ENCODE measurements around the gene ZER1.
"Not testable (repeated sequence)": the region's sequence is repeated elsewhere in the genome, so short reads cannot be mapped to it uniquely, and the experiment has no call there.

The ZER1 gene

GRCh38 chr9:128805661-128806060 lies 33.9 kb upstream of the ZER1 start:
- Histone ChIP-seq H3K9ac (ENCODE audit: low read depth, low read length) (no peak overlapping the region), H3K9me3 (ENCODE audit: control insufficient read depth, insufficient read depth, low read length) (no peaks in the 10 kb centered on the region), H3K27me3 (ENCODE audit: control insufficient read depth, insufficient read depth, low read length) (no peaks in the 10 kb centered on the region), H3K36me3 (ENCODE audit: control insufficient read depth, insufficient read depth, low read length) (peaks cover 30% of the 10 kb centered on the region), H3K4me3 (ENCODE audit: low read depth, low read length) (no peak overlapping the region), H3K4me1 (ENCODE audit: control insufficient read depth, insufficient read depth, low read length) (no peaks in the 10 kb centered on the region)

GRCh38 chr9:128802482-128802881 lies 30.8 kb upstream of the ZER1 start:
- Histone ChIP-seq H3K4me3 (ENCODE audit: low read depth, low read length) (no peak overlapping the region), H3K36me3 (ENCODE audit: control insufficient read depth, insufficient read depth, low read length) (peaks cover 32% of the 10 kb centered on the region), H3K9me3 (ENCODE audit: control insufficient read depth, insufficient read depth, low read length) (no peaks in the 10 kb centered on the region), H3K9ac (ENCODE audit: low read depth, low read length) (no peak overlapping the region), H3K27me3 (ENCODE audit: control insufficient read depth, insufficient read depth, low read length) (no peaks in the 10 kb centered on the region), H3K4me1 (ENCODE audit: control insufficient read depth, insufficient read depth, low read length) (no peaks in the 10 kb centered on the region)

GRCh38 chr9:128800061-128800460 lies 28.3 kb upstream of the ZER1 start:
- Histone ChIP-seq H3K4me1 (ENCODE audit: control insufficient read depth, insufficient read depth, low read length) (no peaks in the 10 kb centered on the region), H3K36me3 (ENCODE audit: control insufficient read depth, insufficient read depth, low read length) (peaks cover 25% of the 10 kb centered on the region), H3K4me3 (ENCODE audit: low read depth, low read length) (no peak overlapping the region), H3K9ac (ENCODE audit: low read depth, low read length) (no peak overlapping the region), H3K27me3 (ENCODE audit: control insufficient read depth, insufficient read depth, low read length) (no peaks in the 10 kb centered on the region), H3K9me3 (ENCODE audit: control insufficient read depth, insufficient read depth, low read length) (no peaks in the 10 kb centered on the region)

GRCh38 chr9:128798896-128799295 lies 27.2 kb upstream of the ZER1 start:
- H3K9me3 ChIP-seq (ENCODE audit: control insufficient read depth, insufficient read depth, low read length): no peaks in the 10 kb centered on the region
- no peaks in the 10 kb centered on the region for H3K4me1 ChIP-seq (ENCODE audit: control insufficient read depth, insufficient read depth, low read length)
- H3K9ac ChIP-seq (ENCODE audit: low read depth, low read length): no peak overlapping the region
- H3K36me3 ChIP-seq (ENCODE audit: control insufficient read depth, insufficient read depth, low read length): peaks cover 23% of the 10 kb centered on the region
- H3K4me3 ChIP-seq (ENCODE audit: low read depth, low read length): no peak overlapping the region
- no peaks in the 10 kb centered on the region for H3K27me3 ChIP-seq (ENCODE audit: control insufficient read depth, insufficient read depth, low read length)

- not testable (repeated sequence) for H3K4me3 ChIP-seq (ENCODE audit: low read depth, low read length); H3K4me1 ChIP-seq (ENCODE audit: control insufficient read depth, insufficient read depth, low read length); H3K9me3 ChIP-seq (ENCODE audit: control insufficient read depth, insufficient read depth, low read length); H3K27me3 ChIP-seq (ENCODE audit: control insufficient read depth, insufficient read depth, low read length); H3K9ac ChIP-seq (ENCODE audit: low read depth, low read length)
- peaks cover 21% of the 10 kb centered on the region for H3K36me3 ChIP-seq (ENCODE audit: control insufficient read depth, insufficient read depth, low read length)
Measured at GRCh38 chr9:128794961-128795360, 23.2 kb upstream of the ZER1 start.

GRCh38 chr9:128792978-128793686 lies 21.4 kb upstream of the ZER1 start:
- H3K27me3 ChIP-seq (ENCODE audit: control insufficient read depth, insufficient read depth, low read length): no peaks in the 10 kb centered on the region
- H3K9me3 ChIP-seq (ENCODE audit: control insufficient read depth, insufficient read depth, low read length): no peaks in the 10 kb centered on the region
- no peaks in the 10 kb centered on the region for H3K4me1 ChIP-seq (ENCODE audit: control insufficient read depth, insufficient read depth, low read length)
- H3K9ac ChIP-seq (ENCODE audit: low read depth, low read length): no peak overlapping the region
- H3K4me3 ChIP-seq (ENCODE audit: low read depth, low read length): no peak overlapping the region
- H3K36me3 ChIP-seq (ENCODE audit: control insufficient read depth, insufficient read depth, low read length): peaks cover 18% of the 10 kb centered on the region

- Histone ChIP-seq H3K4me3 (ENCODE audit: low read depth, low read length) (no peak overlapping the region), H3K9me3 (ENCODE audit: control insufficient read depth, insufficient read depth, low read length) (no peaks in the 10 kb centered on the region), H3K36me3 (ENCODE audit: control insufficient read depth, insufficient read depth, low read length) (peaks cover 9% of the 10 kb centered on the region), H3K9ac (ENCODE audit: low read depth, low read length) (no peak overlapping the region), H3K4me1 (ENCODE audit: control insufficient read depth, insufficient read depth, low read length) (no peaks in the 10 kb centered on the region), H3K27me3 (ENCODE audit: control insufficient read depth, insufficient read depth, low read length) (no peaks in the 10 kb centered on the region)
Measured at GRCh38 chr9:128792134-128792533, 20.4 kb upstream of the ZER1 start.

GRCh38 chr9:128790536-128790935 lies 18.8 kb upstream of the ZER1 start:
- Histone ChIP-seq H3K9me3 (ENCODE audit: control insufficient read depth, insufficient read depth, low read length) (no peaks in the 10 kb centered on the region), H3K9ac (ENCODE audit: low read depth, low read length) (no peak overlapping the region), H3K36me3 (ENCODE audit: control insufficient read depth, insufficient read depth, low read length) (peaks cover 8% of the 10 kb centered on the region), H3K4me1 (ENCODE audit: control insufficient read depth, insufficient read depth, low read length) (no peaks in the 10 kb centered on the region), H3K4me3 (ENCODE audit: low read depth, low read length) (no peak overlapping the region), H3K27me3 (ENCODE audit: control insufficient read depth, insufficient read depth, low read length) (no peaks in the 10 kb centered on the region)

- no peak overlapping the region for H3K4me3 ChIP-seq (ENCODE audit: low read depth, low read length)
- H3K27me3 ChIP-seq (ENCODE audit: control insufficient read depth, insufficient read depth, low read length): no peaks in the 10 kb centered on the region
- no peaks in the 10 kb centered on the region for H3K4me1 ChIP-seq (ENCODE audit: control insufficient read depth, insufficient read depth, low read length)
- peaks cover 4% of the 10 kb centered on the region for H3K36me3 ChIP-seq (ENCODE audit: control insufficient read depth, insufficient read depth, low read length)
- no peak overlapping the region for H3K9ac ChIP-seq (ENCODE audit: low read depth, low read length)
- no peaks in the 10 kb centered on the region for H3K9me3 ChIP-seq (ENCODE audit: control insufficient read depth, insufficient read depth, low read length)
Measured at GRCh38 chr9:128788445-128788844, 16.7 kb upstream of the ZER1 start.

- Histone ChIP-seq H3K4me1 (ENCODE audit: control insufficient read depth, insufficient read depth, low read length) (no peaks in the 10 kb centered on the region), H3K36me3 (ENCODE audit: control insufficient read depth, insufficient read depth, low read length) (peaks cover 4% of the 10 kb centered on the region), H3K9me3 (ENCODE audit: control insufficient read depth, insufficient read depth, low read length) (no peaks in the 10 kb centered on the region), H3K4me3 (ENCODE audit: low read depth, low read length) (peak overlapping the region; percentile 94), H3K9ac (ENCODE audit: low read depth, low read length) (peak overlapping the region; percentile 70), H3K27me3 (ENCODE audit: control insufficient read depth, insufficient read depth, low read length) (no peaks in the 10 kb centered on the region)
Measured at GRCh38 chr9:128787659-128788058, 15.9 kb upstream of the ZER1 start.

- H3K27me3 ChIP-seq (ENCODE audit: control insufficient read depth, insufficient read depth, low read length): no peaks in the 10 kb centered on the region
- peak within 1 kb of the TSS; percentile 94 for H3K4me3 ChIP-seq (ENCODE audit: low read depth, low read length)
- peaks cover 4% of the 10 kb centered on the region for H3K36me3 ChIP-seq (ENCODE audit: control insufficient read depth, insufficient read depth, low read length)
- peak within 1 kb of the TSS; percentile 70 for H3K9ac ChIP-seq (ENCODE audit: low read depth, low read length)
- H3K4me1 ChIP-seq (ENCODE audit: control insufficient read depth, insufficient read depth, low read length): no peaks in the 10 kb centered on the region
- H3K9me3 ChIP-seq (ENCODE audit: control insufficient read depth, insufficient read depth, low read length): no peaks in the 10 kb centered on the region
Measured at GRCh38 chr9:128786681-128787601, 15.2 kb upstream of the ZER1 start, which contains the start of gene TBC1D13. Gene TBC1D13, plus strand, starts transcription at chr9:128787253. Its CDS starts 101 bp downstream, at chr9:128787354.

GRCh38 chr9:128785427-128785826 lies 13.7 kb upstream of the ZER1 start:
- H3K4me1 ChIP-seq (ENCODE audit: control insufficient read depth, insufficient read depth, low read length): no peaks in the 10 kb centered on the region
- H3K27me3 ChIP-seq (ENCODE audit: control insufficient read depth, insufficient read depth, low read length): no peaks in the 10 kb centered on the region
- no peaks in the 10 kb centered on the region for H3K36me3 ChIP-seq (ENCODE audit: control insufficient read depth, insufficient read depth, low read length)
- H3K9me3 ChIP-seq (ENCODE audit: control insufficient read depth, insufficient read depth, low read length): no peaks in the 10 kb centered on the region
- no peak overlapping the region for H3K4me3 ChIP-seq (ENCODE audit: low read depth, low read length)
- H3K9ac ChIP-seq (ENCODE audit: low read depth, low read length): no peak overlapping the region

Data from iPS-15b (cell line).